SK-N-SH (cell line): Measurements from ENCODE around the gene SRCIN1. TPM values are rescaled to one million over a fixed set of nuclear protein-coding genes. Genes with fewer than 3 reads are reported as not detected.

ENCODE experiments used
- CTCF ChIA-PET: fragments of 300-600, 350-600 bp; formaldehyde crosslinking; extraction: SDS; loops from one replicate; lab custom pipeline; 2021; lab: Yijun Ruan, JAX
- POLR2A ChIA-PET: fragments of 350-600 bp; sonication (Branson Sonifier 250); formaldehyde crosslinking; extraction: SDS; loops from one replicate; lab custom pipeline; 2020; ENCODE audit warnings: antibody characterized with exemption, inconsistent platforms; lab: Yijun Ruan, JAX
- DNase-seq: peaks from one replicate; pipeline ENCODE4 v3.0.0; 2012
- H2AFZ ChIP-seq: fragments of 200-600 bp; sonication (generic); 2 replicates; pipeline ENCODE4 v1.8.1; 2016; ENCODE audit warnings: antibody characterized with exemption, mild to moderate bottlenecking, low read depth
- H3F3A ChIP-seq: fragments of 200-600 bp; sonication (generic); replicated peaks from 2 replicates; pipeline ENCODE3; 2016; ENCODE audit warnings: antibody characterized with exemption, mild to moderate bottlenecking; ENCODE audit not compliant: insufficient read depth
- H3K27ac ChIP-seq, 2 experiments: fragments of 200-500 bp in 1 of 2; fragments of 200-600 bp in 1 of 2; sonication (Bioruptor generic) in 1 of 2; sonication (generic), shearing (Covaris generic) in 1 of 2; 2 replicates each; pipeline versions ENCODE4 v1.5.1 to v1.6.1; 2014 to 2016; ENCODE audit warnings: low read depth in 2 of 2, inconsistent platforms in 1 of 2, low read length in 1 of 2, mild to moderate bottlenecking in 1 of 2, mixed read lengths in 1 of 2
- H3K27me3 ChIP-seq: fragments of 200-600 bp; sonication (generic), shearing (Covaris generic); 2 replicates; pipeline ENCODE4 v1.6.1; 2016; ENCODE audit warnings: mixed run types; ENCODE audit not compliant: insufficient read depth
- H3K36me3 ChIP-seq, 2 experiments: fragments of 200-500 bp in 1 of 2; fragments of 200-600 bp in 1 of 2; sonication (Bioruptor generic) in 1 of 2; sonication (generic) in 1 of 2; replicated peaks in 1 of 2; 2 replicates each; pipeline versions ENCODE3 to v1.5.1; 2014 to 2016; ENCODE audit warnings: low read length in 1 of 2, mild to moderate bottlenecking in 1 of 2; ENCODE audit not compliant: insufficient read depth in 2 of 2, control insufficient read depth in 1 of 2
- H3K4me1 ChIP-seq, 2 experiments: fragments of 200-500 bp in 1 of 2; fragments of 200-600 bp in 1 of 2; sonication (Bioruptor generic) in 1 of 2; sonication (generic), shearing (Covaris generic) in 1 of 2; 2 replicates each; pipeline versions ENCODE4 v1.5.1 to v1.6.1; 2014 to 2016; ENCODE audit warnings: low read depth in 1 of 2, low read length in 1 of 2, mixed run types in 1 of 2; ENCODE audit not compliant: insufficient read depth in 2 of 2, control insufficient read depth in 1 of 2
- H3K4me2 ChIP-seq: fragments of 200-600 bp; sonication (generic), shearing (Covaris generic); 2 replicates; pipeline ENCODE4 v1.6.1; 2017; ENCODE audit warnings: mixed run types
- H3K4me3 ChIP-seq, 2 experiments: fragments of 200-500 bp in 1 of 2; fragments of 200-600 bp in 1 of 2; sonication (Bioruptor generic) in 1 of 2; sonication (generic), shearing (Covaris generic) in 1 of 2; 2 replicates each; pipeline versions ENCODE4 v1.5.1 to v1.8.1; 2014 to 2016; ENCODE audit warnings: low read depth in 2 of 2, inconsistent platforms in 1 of 2, low read length in 1 of 2, mild to moderate bottlenecking in 1 of 2, mixed read lengths in 1 of 2, moderate library complexity in 1 of 2
- H3K79me2 ChIP-seq: fragments of 200-600 bp; sonication (generic); 2 replicates; pipeline ENCODE4 v1.8.1; 2017; ENCODE audit warnings: mild to moderate bottlenecking; ENCODE audit not compliant: insufficient read depth
- H3K9ac ChIP-seq: fragments of 200-600 bp; sonication (generic); 2 replicates; pipeline ENCODE4 v1.6.1; 2017; ENCODE audit warnings: mixed run types
- H3K9me2 ChIP-seq: fragments of 200-600 bp; sonication (generic); 2 replicates; pipeline ENCODE4 v1.6.1; 2017; ENCODE audit warnings: mixed run types
- H3K9me3 ChIP-seq: fragments of 200-600 bp; sonication (generic); 2 replicates; pipeline ENCODE4 v1.6.1; 2017; ENCODE audit warnings: mixed run types, mild to moderate bottlenecking, moderate library complexity
- H4K20me1 ChIP-seq: fragments of 200-600 bp; sonication (generic); 2 replicates; pipeline ENCODE4 v1.6.1; 2017; ENCODE audit warnings: mild to moderate bottlenecking, mixed run types; ENCODE audit not compliant: insufficient read depth
- EP300 ChIP-seq, 2 experiments: IDR thresholded peaks; 2 replicates each; pipeline versions ENCODE4 v1.4.0 to v1.6.1; 2012; ENCODE audit warnings: borderline replicate concordance in 1 of 2, low read depth in 1 of 2, low read length in 1 of 2
- GATA2 ChIP-seq: sonication (generic); formaldehyde crosslinking; IDR thresholded peaks from 2 replicates; pipeline ENCODE4 v1.5.0; 2020; ENCODE audit warnings: mild to moderate bottlenecking, missing genetic modification reagents
- MAX ChIP-seq: IDR thresholded peaks from 2 replicates; pipeline ENCODE4 v1.4.0; 2012; ENCODE audit warnings: low read depth
- MXI1 ChIP-seq: IDR thresholded peaks from 2 replicates; pipeline ENCODE4 v1.6.1; 2012; ENCODE audit warnings: mild to moderate bottlenecking, low read depth, low read length, improper control_type of control experiment
- RCOR1 ChIP-seq: fragments of 150-350 bp; IDR thresholded peaks from 2 replicates; pipeline ENCODE4 v1.6.1; 2017; ENCODE audit warnings: antibody characterized with exemption, low read length
- TCF12 ChIP-seq: IDR thresholded peaks from 2 replicates; pipeline ENCODE4 v1.4.0; 2012
- WGBS: methylation state at CpG from one replicate; pipeline ENCODE4 v1.1.6; 2017; ENCODE audit warnings: low lambda C conversion rate; 5-methylcytosine and 5-hydroxymethylcytosine counted together
- polyA plus RNA-seq, 3 experiments: library from polyadenylated mRNA; depleted of rRNA; stranded (reverse); fragments of >200 nt; gene quantifications; 2 replicates each; pipeline ENCODE4 v1.2.3, GENCODE V29; 2012
- TF ChIP-seq, protein P1 (sequence below): fragments of 200-600 bp; sonication (generic); IDR thresholded peaks from 2 replicates; pipeline ENCODE4 v1.6.1; 2017; ENCODE audit warnings: antibody characterized with exemption, mild to moderate bottlenecking, moderate library complexity

SRCIN1 gene
- polyA plus RNA-seq, 1 of the 3 experiments (the other 2 are of a cell fraction) = 1.0 TPM

GRCh38 chr17:38577244-38577643 lies 28.5 kb downstream of the SRCIN1 start:
- H3F3A ChIP-seq = no peaks in the 10 kb centered on the region
- H3K27ac ChIP-seq = no peak overlapping the region
- no peaks in the 10 kb centered on the region for H3K79me2 ChIP-seq
- no peak overlapping the region for H3K9ac ChIP-seq
- TF ChIP-seq, protein P1, sequence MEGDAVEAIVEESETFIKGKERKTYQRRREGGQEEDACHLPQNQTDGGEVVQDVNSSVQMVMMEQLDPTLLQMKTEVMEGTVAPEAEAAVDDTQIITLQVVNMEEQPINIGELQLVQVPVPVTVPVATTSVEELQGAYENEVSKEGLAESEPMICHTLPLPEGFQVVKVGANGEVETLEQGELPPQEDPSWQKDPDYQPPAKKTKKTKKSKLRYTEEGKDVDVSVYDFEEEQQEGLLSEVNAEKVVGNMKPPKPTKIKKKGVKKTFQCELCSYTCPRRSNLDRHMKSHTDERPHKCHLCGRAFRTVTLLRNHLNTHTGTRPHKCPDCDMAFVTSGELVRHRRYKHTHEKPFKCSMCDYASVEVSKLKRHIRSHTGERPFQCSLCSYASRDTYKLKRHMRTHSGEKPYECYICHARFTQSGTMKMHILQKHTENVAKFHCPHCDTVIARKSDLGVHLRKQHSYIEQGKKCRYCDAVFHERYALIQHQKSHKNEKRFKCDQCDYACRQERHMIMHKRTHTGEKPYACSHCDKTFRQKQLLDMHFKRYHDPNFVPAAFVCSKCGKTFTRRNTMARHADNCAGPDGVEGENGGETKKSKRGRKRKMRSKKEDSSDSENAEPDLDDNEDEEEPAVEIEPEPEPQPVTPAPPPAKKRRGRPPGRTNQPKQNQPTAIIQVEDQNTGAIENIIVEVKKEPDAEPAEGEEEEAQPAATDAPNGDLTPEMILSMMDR = 0 out of 2 replicates have a peak, but pooled peaks have one; percentile 8
- no peak for TF ChIP-seq MAX
- TF ChIP-seq, all 33 proteins: peak for 1
- no peaks in the 10 kb centered on the region for H3K9me2 ChIP-seq
- no peaks in the 10 kb centered on the region for H4K20me1 ChIP-seq
- H3K36me3 ChIP-seq = no peaks in the 10 kb centered on the region
- no peak overlapping the region for H3K4me3 ChIP-seq
- H3K4me2 ChIP-seq = no peak overlapping the region
- H3K4me1 ChIP-seq = peaks cover 6 to 43% of the 10 kb centered on the region in 2 experiments; a peak in 2 of 4 replicates
- DNase-seq = no peak
- CTCF ChIA-PET = interaction anchor here (0.7 to 4.6 kb wide), 11 partner anchors 9 to 90 kb away, joined by 3 to 42 read pairs (median 5); partner anchors contain the start of gene SRCIN1
- H3K9me3 ChIP-seq = no peaks in the 10 kb centered on the region
- 87% methylated on average over 3 of the region's 3 CpGs for WGBS
- POLR2A ChIA-PET = no interaction called here
- peaks cover 28% of the 10 kb centered on the region; the same call in 1 of the 2 replicates for H3K27me3 ChIP-seq
- no peak overlapping the region for H2AFZ ChIP-seq

GRCh38 chr17:38575781-38576180 lies 30.0 kb downstream of the SRCIN1 start:
- Histone ChIP-seq H3K4me2 (no peak overlapping the region), H4K20me1 (no peaks in the 10 kb centered on the region), H3K9me3 (no peaks in the 10 kb centered on the region), H3K36me3 (no peaks in the 10 kb centered on the region), H3K9me2 (no peaks in the 10 kb centered on the region), H3K9ac (no peak overlapping the region), H3K27ac (no peak overlapping the region), H2AFZ (no peak overlapping the region), H3K4me1 (peaks cover 6 to 47% of the 10 kb centered on the region in 2 experiments; a peak in 2 of 4 replicates), H3K27me3 (peaks cover 39% of the 10 kb centered on the region), H3K4me3 (no peak overlapping the region), H3F3A (no peaks in the 10 kb centered on the region), H3K79me2 (no peaks in the 10 kb centered on the region)
- 57% methylated on average over 5 of the region's 5 CpGs for WGBS
- no peak for DNase-seq
- ChIA-PET POLR2A (no interaction called here), CTCF (interaction anchor here (0.9 to 4.6 kb wide), 4 partner anchors 9 to 92 kb away, joined by 5 to 42 read pairs (median 18); partner anchors contain the start of gene SRCIN1)
- TF ChIP-seq EP300 (IDR thresholded peaks at IDR 0.05; ENCODE audit: borderline replicate concordance in 1 of 2, low read depth in 1 of 2, low read length in 1 of 2) (no peak), RCOR1 (no peak), MXI1 (no peak), GATA2 (no peak), TCF12 (no peak)
- TF ChIP-seq, protein P1 = no peak
